NCI-H2171 (cell line): Measurements from ENCODE around the gene TWIST2.

ENCODE experiments used
- DNase-seq: peaks from one replicate; lab custom pipeline; 2025; lab: John Stamatoyannopoulos, UW

TWIST2 gene

GRCh38 chr2:238847841-238848690 lies at the start of gene TWIST2:
Gene TWIST2 (plus strand): TSS chr2:238848085. CDS start chr2:238848216, 131 bp downstream.
- no peak for DNase-seq

DNA sequence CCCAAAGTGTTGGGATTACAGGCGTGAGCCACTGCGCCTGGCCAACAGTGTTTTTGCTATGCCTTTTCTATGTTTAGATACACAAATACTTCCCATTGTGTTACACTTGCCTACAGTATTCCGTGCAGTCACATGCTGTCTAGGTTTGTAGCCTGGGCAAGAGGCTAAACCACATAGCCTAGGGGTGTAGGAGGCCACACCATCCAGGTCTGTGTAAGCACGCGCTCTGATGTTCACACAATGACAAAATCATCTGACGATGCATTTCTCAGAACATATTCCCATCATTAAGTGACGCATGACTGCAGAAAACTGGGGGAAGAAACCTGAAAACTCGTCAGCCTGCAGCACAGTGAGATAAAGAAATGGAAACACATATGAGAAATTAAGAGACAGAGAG lies 46.1 kb upstream of the TWIST2 start:
- no peak for DNase-seq

DNA sequence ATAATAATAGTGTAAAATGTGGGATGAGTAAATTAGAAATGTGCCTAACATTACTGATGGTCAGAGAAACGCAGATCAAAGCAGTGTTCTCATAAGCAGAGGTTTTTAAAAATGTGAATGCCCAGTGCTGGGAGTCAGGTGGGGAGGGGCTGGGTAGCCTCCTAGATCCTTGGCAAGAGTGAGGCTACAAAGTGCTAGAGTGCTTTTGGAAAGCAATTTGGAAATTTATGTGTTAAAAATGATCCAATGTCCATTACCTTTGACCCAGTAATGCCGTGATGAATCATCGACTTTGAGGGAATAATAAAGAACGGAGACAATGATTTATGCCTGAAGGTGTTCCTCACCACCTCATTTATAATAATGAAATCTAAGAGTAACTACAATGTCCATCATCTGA lies 44.9 kb upstream of the TWIST2 start:
- no peak for DNase-seq

GRCh38 chr2:238803996-238804870 lies 43.7 kb upstream of the TWIST2 start:
- DNase-seq: no peak

DNA sequence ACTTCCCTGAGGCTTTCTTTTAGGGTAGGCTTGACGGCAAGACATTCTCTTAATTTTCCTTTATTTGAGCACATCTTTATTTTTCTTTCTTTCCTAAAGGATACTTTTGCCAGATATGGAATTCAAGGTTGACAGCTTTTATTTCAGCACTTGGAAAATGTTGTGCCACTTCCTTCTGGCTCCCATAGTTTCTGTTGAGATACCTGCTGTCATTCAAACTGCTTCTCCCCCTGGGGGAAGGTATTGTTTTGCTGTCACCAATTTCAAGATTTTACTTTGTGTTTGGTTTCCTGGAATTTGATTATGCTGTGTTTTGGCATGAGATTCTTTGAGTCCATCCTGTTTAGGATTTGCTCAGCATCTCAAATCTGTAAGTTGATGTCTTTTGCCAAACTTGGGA lies 39.1 kb upstream of the TWIST2 start:
- DNase-seq: no peak

DNA sequence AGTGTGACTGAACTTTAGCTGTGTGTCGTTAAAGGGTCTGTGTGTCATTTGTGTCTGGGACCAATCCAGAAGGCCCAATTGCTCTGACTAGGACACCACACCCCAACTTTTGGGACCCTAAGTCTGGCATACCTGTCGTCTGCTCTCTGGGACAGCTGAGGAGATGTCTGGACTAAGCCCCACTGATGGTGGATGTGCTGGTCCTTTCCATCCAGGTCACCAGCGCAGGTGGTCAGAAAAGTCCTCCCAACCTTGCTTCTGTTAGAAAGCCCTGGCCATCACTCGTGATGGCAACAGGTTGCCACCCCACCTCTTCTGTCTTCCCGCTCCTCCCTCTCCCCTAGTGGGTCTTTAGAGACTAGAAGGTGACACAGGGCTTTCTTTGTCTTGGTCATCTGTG lies 37.6 kb upstream of the TWIST2 start:
- no peak for DNase-seq

- no peak for DNase-seq
These were observed 36.6 kb upstream of the TWIST2 start for GRCh38 chr2:238811293-238811692.

DNA sequence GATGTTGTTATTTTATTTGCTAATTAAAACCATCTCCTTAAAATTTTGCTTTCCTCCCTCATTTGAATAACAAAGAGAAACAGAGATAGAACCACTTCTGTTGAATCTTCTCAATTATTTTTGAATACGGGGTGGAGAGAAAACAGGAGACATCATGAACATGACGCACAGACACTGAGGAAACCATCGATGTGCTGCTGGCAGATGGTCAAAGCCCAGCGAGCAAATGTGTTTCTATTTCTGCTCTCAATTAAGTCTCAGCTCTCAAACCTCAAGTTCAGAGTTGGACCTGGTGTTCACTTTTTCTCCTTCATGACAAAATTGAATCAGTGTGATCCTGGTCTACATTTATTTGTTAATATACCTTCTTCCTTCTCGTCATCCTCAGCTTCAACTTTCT lies 36.1 kb upstream of the TWIST2 start:
- DNase-seq: no peak

- no peak for DNase-seq
These were observed 34.8 kb upstream of the TWIST2 start for GRCh38 chr2:238813109-238813508.

- DNase-seq: no peak
These were observed 33.1 kb upstream of the TWIST2 start for GRCh38 chr2:238814815-238815214.

DNA sequence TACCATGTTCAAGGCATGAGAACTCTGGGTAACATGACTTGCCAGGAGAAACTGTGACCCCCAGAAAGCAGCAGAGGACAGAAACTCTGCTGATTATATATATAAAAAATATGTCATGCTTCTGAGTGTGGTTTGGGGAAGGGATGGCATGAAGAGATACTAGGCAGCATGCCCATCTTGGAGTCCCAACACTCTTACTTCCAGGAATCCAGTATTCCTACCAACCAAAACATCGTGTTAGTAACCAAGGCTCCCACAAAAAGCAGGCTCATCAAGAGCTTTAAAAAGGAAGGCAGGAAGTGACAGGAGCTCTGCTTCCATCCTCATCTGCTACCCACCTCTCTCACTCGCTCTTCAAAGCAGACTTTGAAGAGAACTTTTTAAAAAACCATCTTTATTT lies 31.6 kb upstream of the TWIST2 start:
- DNase-seq: no peak

- no peak for DNase-seq
These were observed 30.5 kb upstream of the TWIST2 start for GRCh38 chr2:238817382-238817781.

DNA sequence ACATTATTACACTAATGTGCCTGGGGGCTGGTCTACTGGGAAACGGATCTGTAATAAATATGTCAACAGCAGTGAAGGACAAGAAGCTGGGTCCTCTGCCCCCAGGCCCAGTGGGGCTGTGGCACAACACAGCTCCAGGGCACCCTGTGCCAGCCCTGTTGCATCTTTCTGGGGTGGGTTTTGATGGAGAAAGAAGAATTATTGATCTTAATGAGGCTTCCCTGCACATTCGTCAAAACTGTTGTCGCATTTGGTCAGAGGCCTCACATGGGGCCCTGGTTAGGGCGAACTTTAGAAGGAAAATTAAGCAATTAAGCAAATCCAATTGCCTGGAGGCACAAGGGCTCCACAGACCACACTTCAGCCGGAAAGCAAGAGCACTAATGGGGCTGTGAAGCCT lies 30.0 kb upstream of the TWIST2 start:
- no peak for DNase-seq

DNA sequence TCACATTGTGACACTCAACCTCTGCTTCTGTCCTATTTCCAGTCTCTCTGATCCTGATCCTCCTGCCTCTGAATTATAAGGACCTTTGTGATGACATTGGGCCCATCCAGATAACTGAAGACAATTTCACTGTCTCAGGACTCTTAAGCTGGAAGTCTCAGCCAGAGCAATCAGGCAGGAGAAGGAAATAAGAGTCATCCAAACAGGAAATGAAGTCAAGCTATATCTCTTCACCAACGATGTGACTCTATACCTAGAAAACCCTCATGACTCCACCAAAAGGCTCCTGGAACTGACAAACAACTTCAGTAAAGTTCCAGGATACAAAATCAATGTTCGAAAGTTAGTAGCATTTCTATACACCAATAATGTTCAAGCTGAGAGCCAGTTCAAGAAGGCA lies 29.3 kb upstream of the TWIST2 start:
- no peak for DNase-seq

GRCh38 chr2:238820197-238820596 lies 27.7 kb upstream of the TWIST2 start:
- no peak for DNase-seq

GRCh38 chr2:238820916-238821315 lies 27.0 kb upstream of the TWIST2 start:
- DNase-seq: no peak

- no peak for DNase-seq
These were observed 26.5 kb upstream of the TWIST2 start for GRCh38 chr2:238821391-238821790.

GRCh38 chr2:238821944-238822670 lies 25.8 kb upstream of the TWIST2 start:
- no peak for DNase-seq

DNA sequence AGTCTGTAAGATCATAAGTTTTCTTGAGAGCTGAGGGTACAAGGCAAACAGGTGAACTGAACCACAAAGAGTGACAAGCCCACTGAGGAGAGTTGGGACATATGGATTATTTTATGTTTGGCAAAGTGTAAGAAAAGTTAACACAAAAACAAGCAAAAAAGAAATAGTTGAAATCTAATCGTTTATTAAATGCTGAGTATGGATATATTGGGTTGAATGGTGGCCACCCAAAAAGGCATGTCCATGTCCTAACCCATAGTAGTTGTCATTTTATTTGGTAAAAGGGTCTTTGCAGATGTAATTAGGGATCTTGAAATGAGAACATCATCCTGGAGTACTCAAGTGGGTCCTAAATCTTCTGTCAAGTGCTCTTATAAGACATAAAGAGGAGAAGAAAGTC lies 24.9 kb upstream of the TWIST2 start:
- no peak for DNase-seq

- no peak for DNase-seq
These were observed 16.7 kb upstream of the TWIST2 start for GRCh38 chr2:238831177-238831576.

DNA sequence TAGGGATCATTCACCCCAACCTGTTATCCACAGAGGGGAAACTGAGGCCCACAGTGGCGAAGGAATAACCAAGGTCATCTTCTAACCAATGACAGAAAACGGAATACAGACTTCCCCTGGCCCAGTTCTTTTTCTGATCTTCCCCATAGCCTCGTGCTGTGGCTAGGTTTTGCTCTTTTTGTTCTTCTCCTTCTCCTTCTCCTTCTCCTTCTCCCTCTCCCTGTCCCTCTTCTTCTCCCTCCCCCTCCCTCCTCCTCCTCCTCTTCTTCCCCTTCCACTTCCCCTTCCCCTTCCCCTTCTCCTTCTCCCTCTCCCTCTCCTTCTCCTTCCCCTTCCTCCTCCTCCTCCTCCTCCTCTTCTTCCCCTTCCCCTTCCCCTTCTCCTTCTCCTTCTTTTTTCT lies 12.9 kb upstream of the TWIST2 start:
- DNase-seq: no peak

DNA sequence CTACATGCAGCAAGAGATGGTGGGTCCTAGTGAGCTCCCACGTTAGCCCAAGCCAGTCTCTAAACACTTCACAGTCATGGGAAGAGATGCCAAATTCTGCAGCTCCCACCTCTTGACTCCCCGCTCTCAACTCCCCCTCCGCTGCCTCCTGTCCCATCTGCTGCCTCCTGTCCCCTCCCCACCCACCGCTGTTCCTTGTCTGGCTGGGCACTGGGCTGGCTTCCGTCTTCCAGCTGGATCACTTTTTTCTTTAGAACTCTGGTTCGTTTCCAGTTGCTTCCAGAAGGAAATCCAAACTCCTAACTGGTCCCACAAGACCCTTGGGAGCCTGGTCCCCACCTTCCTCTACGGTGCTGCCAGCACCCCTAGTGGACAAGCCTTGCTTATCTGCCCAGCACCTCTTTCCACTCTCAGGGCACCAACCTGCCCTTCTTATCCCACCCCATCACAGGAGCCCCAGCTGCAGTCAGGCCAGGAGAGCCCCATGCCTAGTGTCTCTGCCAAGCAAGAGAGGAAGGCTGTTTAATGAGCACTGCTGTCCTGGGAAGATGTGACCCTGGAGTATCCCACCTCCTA lies 12.1 kb upstream of the TWIST2 start:
- no peak for DNase-seq
